ENCODE measurements around the gene PRKG2. TPM values are rescaled to one million over a fixed set of nuclear protein-coding genes. Genes with fewer than 3 reads are reported as not detected.

Gene PRKG2
- total and polyA plus RNA-seq, 2 donors (not counting 3 experiments of a cell fraction or from before 2014, with no cell fraction given) = not detected

DNA sequence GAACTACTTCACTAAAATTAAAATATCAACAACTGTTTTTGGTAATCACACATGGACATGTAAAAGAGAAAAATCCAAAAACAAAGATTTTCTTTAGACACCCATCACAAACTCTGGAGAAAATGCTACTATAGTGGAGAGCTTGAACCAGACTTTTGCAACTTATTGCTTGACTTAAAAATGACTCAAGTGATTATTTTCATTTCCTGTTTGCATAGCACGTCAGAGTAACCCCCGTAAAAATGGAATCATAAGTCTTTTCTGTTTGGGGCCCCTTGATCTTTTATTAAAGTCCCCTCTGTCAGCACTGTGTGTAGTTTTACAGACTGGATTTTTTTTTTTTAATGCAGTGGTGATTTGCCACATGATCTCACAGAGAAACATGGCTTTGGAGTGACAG is 79.5 kb downstream of the PRKG2 start:
- H3K9me1 ChIP-seq (replicated peaks; ENCODE audit: control insufficient read depth, extremely low read depth, insufficient read depth, low read length) = no peaks in the 10 kb centered on the region
- H4K20me1 ChIP-seq (replicated peaks; ENCODE audit: control insufficient read depth, extremely low read depth, insufficient read depth, low read length) = no peaks in the 10 kb centered on the region
- ChIA-PET POLR2A (no interaction called here), CTCF (no interaction called here)
- H3K9ac ChIP-seq (replicated peaks; ENCODE audit: extremely low read depth, insufficient read depth, low read length) = no peak overlapping the region
- no peaks in the 10 kb centered on the region for H3K4me1 ChIP-seq (ENCODE audit: control insufficient read depth, extremely low read depth, insufficient read depth, low read length)
- intact Hi-C loops (cut with micrococcal nuclease) (no loop called here), dilution Hi-C loops (cut with MboI; ENCODE audit: extremely low pct_ligation_motif_present, low sequenced_read_pairs) (no loop called here)
- BruUV-seq (replicated peaks) = no TSS peak
- no peaks in the 10 kb centered on the region for H3K36me3 ChIP-seq (ENCODE audit: control insufficient read depth in 2 of 2, extremely low read depth in 1 of 2, insufficient read depth in 2 of 2, low read length in 2 of 2)
- TF ChIP-seq JUN (IDR thresholded peaks at IDR 0.05; ENCODE audit: borderline replicate concordance, insufficient read depth, insufficient read length, low read depth) = no peak
- no peak for TF ChIP-seq EZH2 (IDR thresholded peaks at IDR 0.05; ENCODE audit: borderline replicate concordance, low read depth, low read length, severe bottlenecking)
- TF ChIP-seq, protein P1, sequence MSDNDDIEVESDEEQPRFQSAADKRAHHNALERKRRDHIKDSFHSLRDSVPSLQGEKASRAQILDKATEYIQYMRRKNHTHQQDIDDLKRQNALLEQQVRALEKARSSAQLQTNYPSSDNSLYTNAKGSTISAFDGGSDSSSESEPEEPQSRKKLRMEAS (IDR thresholded peaks at IDR 0.05; ENCODE audit: insufficient read depth, insufficient read length) = no peak
- TF ChIP-seq POLR2AphosphoS5 (IDR thresholded peaks at IDR 0.05; ENCODE audit: insufficient read depth, low read depth, low read length) = no peak
- no peak for TF ChIP-seq FOS (IDR thresholded peaks at IDR 0.05; ENCODE audit: borderline replicate concordance, insufficient read depth, low read length)
- TF ChIP-seq, protein P2, sequence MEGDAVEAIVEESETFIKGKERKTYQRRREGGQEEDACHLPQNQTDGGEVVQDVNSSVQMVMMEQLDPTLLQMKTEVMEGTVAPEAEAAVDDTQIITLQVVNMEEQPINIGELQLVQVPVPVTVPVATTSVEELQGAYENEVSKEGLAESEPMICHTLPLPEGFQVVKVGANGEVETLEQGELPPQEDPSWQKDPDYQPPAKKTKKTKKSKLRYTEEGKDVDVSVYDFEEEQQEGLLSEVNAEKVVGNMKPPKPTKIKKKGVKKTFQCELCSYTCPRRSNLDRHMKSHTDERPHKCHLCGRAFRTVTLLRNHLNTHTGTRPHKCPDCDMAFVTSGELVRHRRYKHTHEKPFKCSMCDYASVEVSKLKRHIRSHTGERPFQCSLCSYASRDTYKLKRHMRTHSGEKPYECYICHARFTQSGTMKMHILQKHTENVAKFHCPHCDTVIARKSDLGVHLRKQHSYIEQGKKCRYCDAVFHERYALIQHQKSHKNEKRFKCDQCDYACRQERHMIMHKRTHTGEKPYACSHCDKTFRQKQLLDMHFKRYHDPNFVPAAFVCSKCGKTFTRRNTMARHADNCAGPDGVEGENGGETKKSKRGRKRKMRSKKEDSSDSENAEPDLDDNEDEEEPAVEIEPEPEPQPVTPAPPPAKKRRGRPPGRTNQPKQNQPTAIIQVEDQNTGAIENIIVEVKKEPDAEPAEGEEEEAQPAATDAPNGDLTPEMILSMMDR (IDR thresholded peaks at IDR 0.05; ENCODE audit: extremely low read depth in 1 of 2, insufficient read depth in 1 of 2, low read depth in 1 of 2, low read length in 2 of 2) = no peak
- no peak for TF ChIP-seq MYC (IDR thresholded peaks at IDR 0.05; ENCODE audit: low read depth, low read length)
- TF ChIP-seq GATA2 (IDR thresholded peaks at IDR 0.05; ENCODE audit: insufficient read depth, insufficient read length, low read depth, low read length) = no peak
- H3K27me3 ChIP-seq (ENCODE audit: control insufficient read depth in 2 of 2, insufficient read depth in 2 of 2, low read length in 2 of 2) = no peaks in the 10 kb centered on the region
- no peak overlapping the region for H3K4me3 ChIP-seq (replicated peaks in 1 of 3; ENCODE audit: insufficient read depth in 1 of 3, low read depth in 1 of 3, low read length in 3 of 3)
- DNase-seq (ENCODE audit: low read depth, low spot score) (no peak), FAIRE-seq (no peak)
- H3K9me3 ChIP-seq (replicated peaks; ENCODE audit: control insufficient read depth, insufficient read depth, low read length) = no peaks in the 10 kb centered on the region
- no peaks in the 10 kb centered on the region for H3K79me2 ChIP-seq (ENCODE audit: control insufficient read depth, insufficient read depth, low read length)
- no peak overlapping the region for H3K4me2 ChIP-seq (ENCODE audit: insufficient read depth, low read length)
- no peak overlapping the region for H3K27ac ChIP-seq (ENCODE audit: insufficient read depth, low read depth, low read length)
- H2AFZ ChIP-seq (ENCODE audit: low read depth, low read length) = no peak overlapping the region

Measured in endothelial cell of umbilical vein (primary cell).